NOMO-1 treated with dmso at 0.1 percent for 144 hours (cell line): ENCODE data around the gene PRKAR1B.
"Not testable (repeated sequence)": the region's sequence is repeated elsewhere in the genome, so short reads cannot be mapped to it uniquely, and the experiment has no call there.

ENCODE experiments used
- DNase-seq: peaks from one replicate; lab custom pipeline; 2025; ENCODE audit not compliant: unreplicated experiment; lab: John Stamatoyannopoulos, UW

The PRKAR1B gene

DNA sequence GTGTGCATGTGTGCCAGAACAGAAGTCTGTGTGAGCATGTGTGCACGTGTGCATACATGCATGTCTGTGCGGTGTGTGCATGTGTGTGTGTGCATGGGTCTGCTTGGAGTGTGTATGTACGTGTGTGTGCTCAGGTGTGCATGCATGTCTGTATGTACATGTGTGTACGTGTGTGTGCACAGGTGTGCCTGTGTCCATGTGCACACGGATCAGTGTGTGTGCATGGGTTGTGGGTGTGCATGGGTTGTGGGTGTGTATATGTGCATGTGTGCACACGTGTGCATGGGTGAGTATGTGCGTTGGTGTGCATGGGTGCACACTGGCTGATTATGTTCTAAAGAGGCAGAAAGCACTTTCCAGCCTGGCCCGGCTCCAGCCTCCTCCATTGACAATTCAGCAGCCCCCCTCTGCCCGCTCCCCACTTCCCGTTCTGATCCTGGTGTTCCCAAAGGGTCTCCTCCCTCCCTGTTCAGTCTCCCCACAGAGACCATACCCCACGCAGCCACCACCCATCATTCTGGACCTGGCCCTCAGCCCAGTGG, 163.4 kb downstream of the PRKAR1B start:
- DNase-seq, result no peak

DNA sequence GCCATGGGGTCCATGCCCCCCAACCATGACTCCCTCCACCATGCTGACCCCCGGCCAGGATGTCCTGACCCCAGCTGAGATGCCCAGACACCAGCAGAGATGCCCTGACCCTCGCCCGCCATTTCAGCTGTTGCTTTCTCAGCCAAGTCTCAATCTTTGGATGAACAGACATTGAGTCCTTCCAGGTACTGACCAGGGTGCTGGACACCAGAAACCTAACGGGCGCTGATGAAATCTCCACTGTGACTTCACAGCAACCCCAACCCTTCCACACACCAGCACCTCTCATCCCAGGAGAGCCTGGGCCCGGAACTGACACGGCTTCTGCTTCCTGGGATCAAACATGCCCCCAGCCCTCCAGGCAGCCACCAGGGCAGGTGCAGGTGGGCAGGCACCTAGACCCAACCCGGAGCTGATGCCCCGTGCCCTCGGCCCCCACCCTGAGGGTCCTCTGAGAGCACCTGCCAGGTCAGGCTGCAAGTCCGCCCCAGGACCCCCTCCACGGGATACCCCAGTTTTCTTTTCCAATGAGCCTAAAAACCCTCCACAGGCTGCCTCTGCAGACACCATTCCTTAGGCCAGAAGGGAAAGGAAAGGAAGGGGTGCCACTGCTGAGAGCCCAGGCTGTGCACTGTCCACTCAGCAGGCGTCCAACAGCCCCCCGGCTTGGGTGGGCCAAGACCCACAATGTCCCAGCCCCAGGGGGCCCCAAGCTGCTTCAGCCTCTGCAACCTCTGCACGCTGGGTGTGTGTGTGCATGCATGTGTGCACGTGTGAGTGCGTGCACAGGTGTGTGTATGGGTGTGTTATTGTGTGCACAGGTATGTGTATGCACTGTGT, 164.1 kb downstream of the PRKAR1B start:
- no peak for DNase-seq

DNA sequence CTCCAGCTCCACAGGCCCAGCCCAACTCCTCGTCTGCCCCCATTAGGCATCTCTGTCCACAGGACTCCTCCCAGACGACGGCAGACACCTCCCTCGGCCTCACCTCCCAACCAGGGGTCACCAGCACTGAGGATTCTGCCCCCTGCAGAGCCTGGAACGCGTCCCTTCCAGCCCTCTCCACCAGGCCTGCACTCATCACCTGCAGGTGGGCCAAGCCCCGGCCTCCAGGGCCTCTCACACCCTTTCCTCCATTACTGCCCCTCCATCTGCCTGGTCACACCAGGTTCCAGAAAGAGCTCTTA, 164.8 kb downstream of the PRKAR1B start:
- no peak for DNase-seq

DNA sequence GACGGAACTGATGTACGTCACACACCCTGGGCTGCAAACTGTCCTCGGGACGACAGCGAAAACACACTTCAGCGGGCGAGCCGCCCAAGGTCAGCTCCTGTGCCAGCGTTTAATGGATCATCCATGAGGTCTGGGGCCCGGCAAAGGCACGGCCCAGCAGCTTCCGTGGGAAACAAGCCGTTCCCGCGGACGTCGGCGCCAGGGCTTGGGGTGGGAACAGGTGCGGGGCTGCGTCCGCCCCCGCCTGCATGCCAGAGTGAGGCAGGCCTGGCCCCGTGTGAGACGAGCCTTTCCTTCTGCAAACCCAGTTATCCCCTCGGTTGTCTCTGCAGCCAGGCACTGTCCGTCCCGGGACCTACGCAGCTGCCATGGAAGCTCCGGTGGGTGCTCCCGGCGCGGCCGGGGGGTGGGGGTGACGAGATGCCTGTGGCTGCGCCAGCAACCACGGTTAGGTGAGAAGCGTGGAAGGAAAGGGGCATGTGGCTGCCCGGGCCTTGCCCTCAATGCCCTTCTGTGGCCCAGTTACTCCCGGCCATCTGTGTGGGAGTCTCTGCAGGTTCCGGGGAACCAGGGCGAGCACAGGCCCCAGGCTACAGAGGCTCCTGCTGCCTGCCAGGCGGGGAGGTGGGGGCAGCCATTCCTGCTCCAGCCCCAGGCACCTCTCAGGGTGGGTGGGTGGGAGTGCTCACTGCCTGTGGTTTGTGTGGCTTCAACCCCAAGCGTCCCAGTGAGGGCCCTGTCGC, 165.3 kb downstream of the PRKAR1B start:
- no peak for DNase-seq

DNA sequence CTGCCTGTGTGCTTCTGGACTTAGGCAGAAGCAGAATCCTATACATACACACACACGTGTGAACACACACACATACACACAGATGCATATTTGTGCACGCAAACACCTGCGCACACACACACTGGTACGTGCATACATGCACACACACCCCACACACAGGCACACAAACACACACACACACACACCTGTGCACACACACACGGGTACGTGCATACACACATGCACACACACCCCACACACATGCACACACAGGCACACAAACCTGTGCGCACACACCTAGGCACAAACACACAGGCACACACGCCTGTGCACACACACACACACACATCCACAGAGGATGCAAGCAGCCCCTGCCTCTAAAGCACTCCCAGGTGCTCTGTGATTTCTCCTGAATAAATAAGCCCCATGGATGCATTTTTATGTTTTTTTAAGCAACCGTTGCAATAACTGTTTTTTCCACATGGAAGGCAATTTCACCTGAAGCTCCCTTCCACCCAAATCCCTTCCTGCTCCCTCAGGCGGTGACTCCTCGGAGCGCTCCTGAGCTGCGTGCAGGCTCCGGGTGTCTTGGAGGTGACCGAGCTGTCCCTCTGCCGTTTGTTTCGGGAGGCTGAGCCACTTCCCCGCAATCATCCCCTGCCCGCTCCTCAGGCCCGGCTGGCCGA, 166.0 kb downstream of the PRKAR1B start:
- DNase-seq, result no peak

DNA sequence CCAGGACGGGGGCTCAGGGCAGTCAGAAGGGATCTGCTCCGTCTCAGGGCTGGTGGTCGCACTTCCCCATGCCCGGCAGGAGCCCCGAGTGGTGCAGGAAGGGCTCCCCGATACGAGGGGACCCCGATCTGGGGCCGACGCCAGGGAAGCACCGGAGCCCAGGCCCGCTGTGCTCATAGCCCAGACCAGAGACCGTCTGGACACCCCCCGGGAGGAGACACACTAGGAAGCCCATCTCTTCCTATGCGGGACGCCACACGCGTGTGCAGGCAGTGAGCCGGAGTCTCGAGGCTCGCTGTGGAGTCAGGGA, 167.7 kb downstream of the PRKAR1B start:
- DNase-seq, result no peak

DNA sequence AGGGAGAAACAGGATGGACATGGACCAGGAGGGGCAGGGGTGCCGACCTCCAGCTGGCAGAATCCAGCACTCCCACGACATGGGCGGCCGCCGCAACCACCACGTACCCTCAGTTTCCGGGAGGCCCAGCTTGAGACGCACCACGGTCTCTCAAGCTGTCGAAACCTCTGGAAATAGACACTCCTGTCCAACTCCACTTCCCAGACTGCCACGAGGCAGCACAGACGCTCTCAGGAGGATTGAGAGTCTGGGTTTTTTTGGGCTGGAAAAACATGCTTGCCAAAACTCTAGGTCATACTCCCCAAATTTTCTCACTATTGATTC, 169.6 kb downstream of the PRKAR1B start:
- DNase-seq, result no peak

DNA sequence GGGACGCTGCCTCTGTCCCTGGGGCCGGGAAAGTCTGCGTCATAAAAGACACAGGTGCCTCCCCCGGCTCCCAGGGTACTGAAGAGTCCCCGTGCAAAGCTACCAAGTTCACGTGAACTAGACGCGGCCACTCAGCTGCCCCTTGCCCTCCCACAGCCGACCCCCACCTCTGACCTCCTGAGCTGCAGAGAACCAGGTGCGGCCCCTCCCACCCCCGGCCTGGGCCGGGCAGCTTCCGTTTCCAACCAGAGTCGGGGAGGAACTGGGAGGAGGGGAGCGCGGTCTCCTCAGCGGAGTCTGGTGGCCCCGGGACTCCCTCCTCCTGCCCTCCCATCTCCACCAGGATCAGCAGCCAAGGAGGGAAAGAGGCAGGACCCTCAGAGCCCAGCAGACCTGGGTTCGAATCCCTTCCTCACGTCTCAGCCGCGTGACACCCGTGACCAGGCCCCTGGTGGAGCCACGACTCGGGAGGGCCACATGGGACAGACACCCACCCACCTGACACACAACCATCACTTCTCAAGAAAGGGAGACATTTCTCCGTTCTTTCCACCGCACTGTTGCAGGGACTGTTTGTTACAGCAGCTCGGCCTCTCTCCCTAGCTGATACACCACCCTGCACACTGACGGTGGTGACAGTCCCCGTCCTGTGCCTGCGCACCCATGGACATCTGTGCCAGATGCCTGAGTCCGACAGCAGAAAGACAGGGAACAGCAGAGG, 170.1 kb downstream of the PRKAR1B start:
- no peak for DNase-seq

DNA sequence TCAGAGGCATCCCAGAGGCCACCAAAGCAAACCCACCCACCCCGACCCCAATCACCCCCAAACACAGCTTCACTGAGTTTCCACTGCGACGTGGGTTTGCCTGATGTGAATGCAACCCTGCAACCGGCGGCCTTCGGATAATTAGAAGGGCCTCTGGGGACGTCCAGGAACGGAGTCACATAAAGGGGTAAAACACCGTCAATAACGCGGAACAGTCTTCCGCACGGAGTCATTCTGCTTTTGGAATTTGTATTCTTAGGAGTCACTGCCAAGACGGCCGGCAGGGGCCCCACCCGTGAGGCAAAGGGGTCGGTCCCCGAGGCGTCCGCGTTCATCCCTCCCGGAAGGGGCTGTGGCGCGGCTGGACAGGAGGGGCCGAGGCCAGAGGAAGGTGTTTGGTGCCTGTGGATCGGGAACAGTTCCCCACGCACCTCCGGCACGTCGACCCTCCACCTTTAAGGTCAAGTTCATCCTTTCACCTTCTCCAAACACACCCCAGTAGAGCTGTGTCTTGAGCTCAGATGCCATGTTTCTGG, 170.7 kb downstream of the PRKAR1B start:
- DNase-seq, result no peak

DNA sequence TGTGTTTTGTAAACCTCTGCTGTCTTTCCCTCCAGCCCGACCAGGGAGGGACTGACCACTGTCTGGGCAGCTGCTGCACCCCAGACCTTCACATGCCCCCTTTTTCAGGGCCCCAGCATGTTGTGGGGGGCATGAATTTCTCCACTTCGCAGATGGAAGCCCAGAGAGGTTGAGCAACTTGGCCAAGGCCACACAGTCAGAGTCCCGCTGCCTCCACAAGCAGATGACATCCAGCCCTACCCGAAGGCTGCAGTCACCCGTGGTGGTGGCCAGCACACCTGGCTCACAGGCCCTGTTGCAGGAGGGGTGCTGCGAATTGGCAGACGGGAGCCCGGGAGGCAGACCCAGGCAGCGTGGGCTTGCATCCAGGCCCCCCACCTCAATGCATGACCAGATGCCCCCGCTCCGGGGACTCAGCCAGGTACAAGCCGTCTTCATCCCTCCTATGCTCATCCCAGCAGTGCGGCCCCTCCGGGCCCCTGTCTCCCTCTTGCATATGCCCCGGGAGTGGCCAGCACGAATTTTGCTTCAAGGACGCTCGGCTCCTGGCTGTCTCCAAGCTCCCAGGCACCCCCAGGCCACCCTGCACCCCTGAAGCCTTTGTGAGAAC, 171.4 kb downstream of the PRKAR1B start:
- DNase-seq, result no peak

DNA sequence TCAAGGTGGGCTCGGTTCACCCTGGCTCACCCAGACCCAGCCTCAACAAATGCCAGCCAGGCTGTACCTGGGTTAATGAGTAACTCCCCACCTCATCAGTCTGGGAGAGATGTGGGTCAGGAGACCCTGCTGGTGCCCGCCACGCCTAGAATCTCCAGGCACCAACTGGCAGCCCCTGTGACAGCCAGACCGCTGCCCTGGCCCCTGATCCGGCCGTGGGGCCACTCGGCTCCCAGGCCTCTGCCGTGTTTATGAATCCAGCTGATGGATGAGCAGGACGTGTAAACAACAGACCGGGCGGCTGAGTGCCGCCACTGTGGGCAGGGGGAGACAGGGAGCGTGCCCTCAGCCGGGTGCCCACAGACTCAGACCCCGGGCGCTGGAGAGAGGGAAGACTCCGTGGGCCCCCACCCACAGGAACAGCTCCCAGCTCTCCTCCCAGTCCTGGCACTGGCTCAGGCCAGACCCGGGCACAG, 173.4 kb downstream of the PRKAR1B start:
- DNase-seq, result no peak

DNA sequence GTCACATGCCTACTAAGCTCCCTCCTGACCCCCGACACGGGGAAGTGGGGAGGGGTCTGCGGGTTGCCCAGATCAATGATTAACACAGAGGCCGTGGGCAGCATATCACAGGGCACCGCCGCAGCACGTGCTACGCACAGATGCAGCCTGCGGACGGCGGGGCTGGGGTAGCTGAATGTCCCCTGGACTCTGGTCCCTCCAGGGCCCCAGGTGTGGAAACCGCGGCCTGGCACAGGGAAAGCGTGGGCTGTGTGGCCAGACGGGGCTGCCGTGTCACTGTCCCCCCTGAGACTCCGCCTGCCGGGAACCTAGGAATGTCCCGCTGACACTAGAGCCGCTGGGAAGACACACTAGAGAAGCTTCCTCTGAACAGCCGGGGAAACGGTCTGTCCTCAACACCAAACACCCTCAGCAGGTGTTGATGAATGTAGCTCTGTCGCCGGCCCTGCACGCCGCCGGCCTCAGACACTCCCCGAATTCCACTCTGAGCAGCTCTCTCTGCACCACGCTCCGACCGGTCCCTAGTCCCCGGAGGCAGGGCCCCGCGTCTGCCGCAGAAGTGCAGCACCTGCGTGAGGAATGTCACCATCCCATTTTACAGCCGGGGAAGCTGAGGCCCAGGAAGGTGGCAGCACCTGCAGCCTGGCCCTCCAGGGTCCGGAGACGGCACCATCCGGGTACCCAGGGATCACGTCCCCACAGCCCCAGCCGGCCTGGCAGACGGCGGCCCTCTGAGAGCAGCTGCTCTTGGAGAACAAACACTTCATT, 174.0 kb downstream of the PRKAR1B start:
- no peak for DNase-seq

DNA sequence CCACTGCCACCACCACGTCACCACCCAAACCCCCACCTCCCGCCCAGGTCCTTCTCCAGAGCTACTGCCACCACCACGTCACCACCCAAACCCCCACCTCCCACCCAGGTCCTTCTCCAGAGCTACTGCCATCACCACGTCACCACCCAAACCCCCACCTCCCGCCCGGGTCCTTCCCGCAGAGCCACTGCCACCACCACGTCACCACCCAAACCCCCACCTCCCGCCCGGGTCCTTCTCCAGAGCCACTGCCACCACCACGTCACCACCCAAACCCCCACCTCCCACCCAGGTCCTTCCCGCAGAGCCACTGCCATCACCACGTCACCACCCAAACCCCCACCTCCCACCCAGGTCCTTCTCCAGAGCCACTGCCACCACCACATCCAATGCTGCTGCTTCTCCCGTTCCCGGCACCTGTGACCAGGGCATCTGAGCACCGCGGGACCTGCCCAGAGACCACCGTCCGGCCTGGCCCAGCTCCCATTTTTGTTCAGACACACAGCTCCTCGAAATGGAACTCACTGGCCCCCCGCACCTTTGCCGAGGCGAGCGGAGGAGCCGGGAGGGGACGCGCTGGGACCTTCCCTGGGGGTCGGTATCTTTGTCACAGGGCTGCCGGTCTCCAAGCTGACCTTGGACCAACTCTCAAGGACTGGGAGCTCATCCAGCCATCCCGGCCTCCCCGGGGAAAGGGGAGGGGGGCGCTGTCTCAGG, 174.8 kb downstream of the PRKAR1B start:
- DNase-seq, result not testable (repeated sequence)

DNA sequence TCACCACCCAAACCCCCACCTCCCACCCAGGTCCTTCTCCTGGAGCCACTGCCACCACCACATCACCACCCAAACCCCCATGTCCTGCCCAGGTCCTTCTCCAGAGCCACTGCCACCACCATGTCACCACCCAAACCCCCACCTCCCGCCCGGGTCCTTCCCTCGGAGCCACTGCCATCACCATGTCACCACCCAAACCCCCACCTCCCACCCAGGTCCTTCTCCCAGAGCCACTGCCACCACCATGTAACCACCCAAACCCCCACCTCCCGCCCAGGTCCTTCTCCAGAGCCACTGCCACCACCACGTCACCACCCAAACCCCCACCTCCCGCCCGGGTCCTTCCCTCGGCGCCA, 175.5 kb downstream of the PRKAR1B start:
- not testable (repeated sequence) for DNase-seq

DNA sequence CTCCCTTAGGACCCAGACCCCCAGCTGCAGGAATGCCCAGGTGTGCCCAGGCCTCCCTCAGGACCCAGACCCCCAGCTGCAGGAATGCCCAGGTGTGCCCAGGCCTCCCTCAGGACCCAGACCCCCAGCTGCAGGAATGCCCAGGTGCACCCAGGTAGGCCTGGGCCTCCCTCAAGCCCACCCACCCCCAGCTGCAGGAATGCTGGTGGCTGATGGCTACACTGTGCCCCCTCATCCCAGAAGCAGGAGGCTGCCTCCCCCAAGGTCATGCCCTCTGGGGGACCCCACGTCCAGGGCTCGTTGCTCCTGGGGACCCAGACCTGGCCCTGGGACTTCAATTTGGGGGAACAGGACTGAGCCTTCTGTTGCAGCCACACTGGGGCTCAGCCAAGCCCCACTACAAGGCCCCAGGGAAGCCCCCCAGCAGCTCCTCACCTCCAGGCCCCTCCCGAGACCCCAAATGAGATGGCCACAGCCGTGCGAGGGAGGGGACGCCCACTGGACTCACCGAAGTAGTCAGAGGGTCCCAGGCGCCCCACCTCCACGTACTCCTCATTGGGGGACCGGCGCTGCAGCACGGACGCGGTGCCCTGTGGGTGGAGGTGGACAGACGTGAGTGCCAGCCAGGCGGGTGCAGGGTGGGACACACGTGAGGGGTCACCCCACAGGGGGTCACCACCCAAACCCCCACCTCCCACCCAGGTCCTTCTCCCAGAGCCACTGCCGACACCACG, 176.0 kb downstream of the PRKAR1B start:
- DNase-seq, result no peak

DNA sequence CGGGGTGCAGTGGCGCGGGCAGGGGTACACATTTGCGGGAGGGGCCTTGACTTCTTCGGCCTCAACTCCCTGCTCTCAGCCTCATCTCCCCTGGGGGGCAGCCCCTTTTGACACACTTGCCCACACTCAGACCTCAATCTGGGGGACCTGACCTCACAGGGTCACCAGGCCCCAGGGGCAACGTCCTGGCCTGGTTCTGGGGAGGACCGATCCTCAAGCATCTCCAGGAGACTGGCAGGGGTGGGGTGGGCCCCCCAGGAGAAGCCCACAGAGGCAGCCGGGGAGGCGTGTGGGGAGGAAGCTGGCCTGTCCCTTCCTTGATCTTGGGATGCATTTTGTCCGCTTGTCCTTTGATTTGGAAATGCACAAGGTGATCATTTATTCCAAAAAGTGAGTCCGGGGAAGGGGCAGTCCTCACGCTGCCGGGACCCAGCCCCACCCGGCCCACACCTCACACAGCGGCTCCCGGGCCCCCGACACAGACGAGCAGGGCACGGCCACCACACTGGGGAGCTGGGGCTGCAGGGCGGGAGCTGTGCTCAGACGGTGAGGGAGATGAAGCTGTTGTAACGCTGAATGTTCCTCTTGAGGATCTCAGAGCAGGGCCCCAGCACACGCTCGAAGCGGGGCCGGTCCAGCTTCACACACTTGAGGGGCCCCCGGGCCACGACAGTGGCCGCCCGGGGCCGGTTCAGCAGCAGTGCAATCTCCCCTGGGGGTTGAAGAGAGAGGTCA, 177.0 kb downstream of the PRKAR1B start:
- no peak for DNase-seq

DNA sequence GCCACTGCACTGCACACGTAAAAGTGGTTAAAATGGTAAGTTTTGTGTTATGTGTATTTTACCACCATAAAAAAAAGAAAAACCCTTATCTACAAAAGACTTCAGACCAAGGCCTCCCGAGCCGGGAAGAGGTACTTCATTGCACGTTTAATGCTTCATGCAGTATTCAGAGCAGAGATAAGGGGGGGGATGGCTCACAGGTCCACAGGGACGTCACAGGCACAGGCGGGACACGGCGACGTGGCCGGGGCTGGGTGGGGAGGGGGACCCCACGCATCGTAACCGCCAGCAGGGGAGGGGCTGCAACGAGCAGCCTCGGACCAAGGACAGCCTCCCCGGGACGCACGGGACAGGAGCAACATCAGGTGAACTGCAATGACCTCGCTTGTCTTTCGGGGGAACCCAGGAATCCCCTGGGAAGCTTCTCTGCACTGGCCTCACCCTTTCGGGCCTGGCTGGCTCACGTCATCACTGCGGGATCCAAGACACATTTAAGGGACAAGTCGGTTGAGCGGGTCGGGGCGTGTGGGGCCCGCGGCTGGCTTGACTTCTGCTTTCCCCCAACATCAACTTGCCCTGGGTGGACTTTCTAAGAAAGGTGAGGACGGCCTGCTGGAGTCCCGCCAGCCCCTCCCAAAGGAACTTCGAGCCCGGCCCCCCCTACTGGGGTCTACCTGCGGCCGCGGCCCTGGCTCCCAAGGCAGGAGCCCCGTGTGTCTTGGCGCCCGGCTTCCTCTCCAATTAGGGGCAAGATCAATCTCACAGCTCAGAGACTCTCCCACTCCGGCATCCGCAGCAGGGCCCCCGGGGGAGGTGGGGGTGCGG, 177.8 kb downstream of the PRKAR1B start:
- no peak for DNase-seq
